PC-9 (cell line): Measurements from ENCODE around the gene RNF5.

Source experiments
- EZH2 ChIP-seq: fragments of 200-600 bp; sonication (generic); IDR thresholded peaks from 2 replicates; pipeline ENCODE4 v1.8.0; 2017; ENCODE audit warnings: antibody characterized with exemption, low read depth
- TF ChIP-seq, protein P1 (sequence below): fragments of 200-600 bp; sonication (generic); conservative IDR thresholded peaks from 2 replicates; pipeline ENCODE4 v1.6.1; 2017; ENCODE audit warnings: mixed run types, antibody characterized with exemption, mild to moderate bottlenecking, moderate library complexity

DNA sequence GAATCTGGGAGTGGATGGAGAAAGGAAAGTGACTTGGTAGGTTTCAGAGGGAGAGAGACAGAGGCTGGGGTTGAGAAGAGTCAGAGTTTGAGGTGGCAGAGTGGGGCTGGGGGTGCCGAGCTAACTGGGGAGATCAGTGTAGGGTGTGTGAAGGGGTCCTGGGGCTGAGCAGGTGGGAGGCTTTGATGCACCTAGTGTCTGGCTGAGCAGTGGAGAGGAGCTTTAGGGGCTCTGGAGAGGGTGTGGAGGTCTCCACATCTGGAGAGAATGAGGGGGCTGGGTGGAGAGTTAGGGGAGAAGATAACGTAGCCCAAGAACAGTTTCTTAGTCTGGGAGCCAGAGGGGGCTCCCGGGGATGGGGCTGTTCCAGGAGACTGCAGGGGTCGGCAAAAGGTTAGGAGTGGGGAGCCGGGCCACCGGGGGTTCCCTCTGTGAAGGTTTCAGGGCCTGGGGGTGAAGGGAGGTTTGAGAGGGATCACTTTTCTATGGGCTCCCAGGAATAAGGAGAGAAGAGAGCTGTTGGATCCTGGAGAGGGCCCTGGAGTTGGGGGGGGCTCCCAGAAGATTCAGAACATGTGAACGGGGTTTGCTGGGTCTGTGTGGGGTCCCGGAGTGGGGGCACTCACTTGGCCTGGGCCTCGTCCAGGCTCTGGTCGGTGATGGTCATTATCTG, 11.0 kb downstream of the RNF5 start:
- no peak for TF ChIP-seq EZH2
- TF ChIP-seq, protein P1, sequence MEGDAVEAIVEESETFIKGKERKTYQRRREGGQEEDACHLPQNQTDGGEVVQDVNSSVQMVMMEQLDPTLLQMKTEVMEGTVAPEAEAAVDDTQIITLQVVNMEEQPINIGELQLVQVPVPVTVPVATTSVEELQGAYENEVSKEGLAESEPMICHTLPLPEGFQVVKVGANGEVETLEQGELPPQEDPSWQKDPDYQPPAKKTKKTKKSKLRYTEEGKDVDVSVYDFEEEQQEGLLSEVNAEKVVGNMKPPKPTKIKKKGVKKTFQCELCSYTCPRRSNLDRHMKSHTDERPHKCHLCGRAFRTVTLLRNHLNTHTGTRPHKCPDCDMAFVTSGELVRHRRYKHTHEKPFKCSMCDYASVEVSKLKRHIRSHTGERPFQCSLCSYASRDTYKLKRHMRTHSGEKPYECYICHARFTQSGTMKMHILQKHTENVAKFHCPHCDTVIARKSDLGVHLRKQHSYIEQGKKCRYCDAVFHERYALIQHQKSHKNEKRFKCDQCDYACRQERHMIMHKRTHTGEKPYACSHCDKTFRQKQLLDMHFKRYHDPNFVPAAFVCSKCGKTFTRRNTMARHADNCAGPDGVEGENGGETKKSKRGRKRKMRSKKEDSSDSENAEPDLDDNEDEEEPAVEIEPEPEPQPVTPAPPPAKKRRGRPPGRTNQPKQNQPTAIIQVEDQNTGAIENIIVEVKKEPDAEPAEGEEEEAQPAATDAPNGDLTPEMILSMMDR = no peak
